HEK293T (cell line): Measurements from ENCODE around the gene KLHL29.

ENCODE experiments used
- BHLHE40 ChIP-seq: fragments of 450-650 bp; IDR thresholded peaks from 2 replicates; pipeline ENCODE4 v1.6.1; 2016; ENCODE audit warnings: mild to moderate bottlenecking, moderate library complexity, borderline replicate concordance
- FOXK2 ChIP-seq: fragments of 450-650 bp; IDR thresholded peaks from 2 replicates; pipeline ENCODE4 v1.6.1; 2016; ENCODE audit warnings: mild to moderate bottlenecking
- FOXM1 ChIP-seq: fragments of 450-650 bp; IDR thresholded peaks from 2 replicates; pipeline ENCODE4 v1.6.1; 2017; ENCODE audit warnings: mild to moderate bottlenecking, borderline replicate concordance
- L3MBTL2 ChIP-seq: fragments of 450-650 bp; conservative IDR thresholded peaks from 2 replicates; pipeline ENCODE4 v1.6.1; 2016; ENCODE audit warnings: mild to moderate bottlenecking
- ZNF384 ChIP-seq: fragments of 450-650 bp; IDR thresholded peaks from 2 replicates; pipeline ENCODE4 v1.6.1; 2016

- no peak for TF ChIP-seq FOXM1
- no peak for TF ChIP-seq L3MBTL2
- no peak for TF ChIP-seq BHLHE40
- no peak for TF ChIP-seq FOXK2
- no peak for TF ChIP-seq ZNF384
These were observed 35.5 kb upstream of the KLHL29 start for GRCh38 chr2:23349508-23349907.
